Suprapubic skin (tissue), 4 donors: ENCODE data around the gene CCL13. TPM values are rescaled to one million over a fixed set of nuclear protein-coding genes. Genes with fewer than 3 reads are reported as not detected.

Experiments used
- DNase-seq, 2 donors: peaks; one replicate each; pipeline ENCODE4 v3.0.0-alpha.2; 2019; ENCODE audit warnings: low spot score in 2 of 2
- H3K27ac ChIP-seq: fragments of 200-600 bp; sonication (generic); one replicate; pipeline ENCODE4 v1.5.1; 2019
- H3K27me3 ChIP-seq: fragments of 200-600 bp; sonication (generic); one replicate; pipeline ENCODE4 v1.5.1; 2019
- H3K36me3 ChIP-seq: fragments of 200-600 bp; sonication (generic); one replicate; pipeline ENCODE4 v1.5.1; 2019
- H3K4me1 ChIP-seq: fragments of 200-600 bp; sonication (generic); one replicate; pipeline ENCODE4 v1.5.1; 2019
- H3K4me3 ChIP-seq: fragments of 200-600 bp; sonication (generic); one replicate; pipeline ENCODE4 v1.5.1; 2019; ENCODE audit warnings: mild to moderate bottlenecking
- H3K9me3 ChIP-seq: fragments of 200-600 bp; sonication (generic); one replicate; pipeline ENCODE4 v1.5.1; 2019
- CTCF ChIP-seq, 2 donors: fragments of 200-600 bp in 1 of 2; fragments of 450-650 bp in 1 of 2; sonication (generic) in 1 of 2; IDR thresholded peaks; one replicate each; pipeline ENCODE4 v1.5.1; 2016 to 2019; ENCODE audit warnings: antibody characterized with exemption in 2 of 2, mild to moderate bottlenecking in 1 of 2, moderate library complexity in 1 of 2
- EP300 ChIP-seq: sonication (generic); formaldehyde crosslinking; IDR thresholded peaks from one replicate; pipeline ENCODE4 v1.6.1; 2017; ENCODE audit warnings: antibody characterized with exemption
- POLR2A ChIP-seq, 2 donors: fragments of 450-650 bp; IDR thresholded peaks; one replicate each; pipeline ENCODE4 v1.6.1; 2017; ENCODE audit warnings: antibody characterized with exemption in 2 of 2, mild to moderate bottlenecking in 2 of 2, moderate library complexity in 2 of 2
- POLR2AphosphoS5 ChIP-seq, 3 donors: sonication (generic); formaldehyde crosslinking; IDR thresholded peaks; one replicate each; pipeline ENCODE4 v1.6.1; 2017; ENCODE audit warnings: antibody characterized with exemption in 3 of 3
- WGBS: methylation state at CpG from one replicate; pipeline ENCODE4 v1.1.5; 2018; 5-methylcytosine and 5-hydroxymethylcytosine counted together
- total RNA-seq, 4 donors: library from RNA; depleted of rRNA; stranded (reverse); fragments of >200 nt; gene quantifications; one replicate each; pipeline ENCODE4 v1.1.0, GENCODE V29; 2016

CCL13 gene
- total RNA-seq, 4 donors from 2014 or later = 1.6 TPM; not detected in 3

- H3K9me3 ChIP-seq = no peaks in the 10 kb centered on the region
- TF ChIP-seq EP300 = no peak
- peak; percentile 98 to 99 for TF ChIP-seq CTCF (IDR thresholded peaks at IDR 0.05)
- no peak for TF ChIP-seq POLR2A (IDR thresholded peaks at IDR 0.05)
- TF ChIP-seq POLR2AphosphoS5 (IDR thresholded peaks at IDR 0.05) = peak in 1 of 3 donors; percentile 73
- DNase-seq = peak; percentile 88 to 90
- H3K27ac ChIP-seq = no peak overlapping the region
- no peaks in the 10 kb centered on the region for H3K36me3 ChIP-seq
- H3K4me3 ChIP-seq = no peak overlapping the region
- WGBS = 19% methylated on average over 8 of the region's 8 CpGs
- H3K27me3 ChIP-seq = peaks cover 21% of the 10 kb centered on the region
- H3K4me1 ChIP-seq = peaks cover 4% of the 10 kb centered on the region
Measured at GRCh38 chr17:34361478-34362061, 5.3 kb downstream of the CCL13 start.

- H3K9me3 ChIP-seq = no peaks in the 10 kb centered on the region
- no peak for DNase-seq
- H3K36me3 ChIP-seq = no peaks in the 10 kb centered on the region
- 39% methylated on average over 5 of the region's 5 CpGs for WGBS
- H3K4me1 ChIP-seq = peaks cover 4% of the 10 kb centered on the region
- no peak within 1 kb of the TSS for H3K27ac ChIP-seq
- peaks cover 29% of the 10 kb centered on the region for H3K27me3 ChIP-seq
- H3K4me3 ChIP-seq = no peak within 1 kb of the TSS
- TF ChIP-seq POLR2AphosphoS5 (IDR thresholded peaks at IDR 0.05) = no peak
- TF ChIP-seq POLR2A (IDR thresholded peaks at IDR 0.05) = no peak
Measured at GRCh38 chr17:34363183-34363661, 6.9 kb downstream of the CCL13 start, which contains the start of gene CCL1. Gene CCL1, minus strand, starts transcription at chr17:34363233. Its CDS starts 72 bp downstream, at chr17:34363161.

GRCh38 chr17:34364751-34365150 is 8.5 kb downstream of the CCL13 start:
- DNase-seq = no peak
- H3K36me3 ChIP-seq = no peaks in the 10 kb centered on the region
- peaks cover 4% of the 10 kb centered on the region for H3K4me1 ChIP-seq
- 80% methylated on average over 2 of the region's 2 CpGs for WGBS
- H3K27me3 ChIP-seq = peaks cover 29% of the 10 kb centered on the region
- TF ChIP-seq CTCF (IDR thresholded peaks at IDR 0.05) = no peak
- TF ChIP-seq POLR2A (IDR thresholded peaks at IDR 0.05) = no peak
- no peak for TF ChIP-seq POLR2AphosphoS5 (IDR thresholded peaks at IDR 0.05)
- TF ChIP-seq EP300 = no peak
- H3K4me3 ChIP-seq = no peak overlapping the region
- no peaks in the 10 kb centered on the region for H3K9me3 ChIP-seq
- H3K27ac ChIP-seq = no peak overlapping the region

GRCh38 chr17:34365340-34365739 is 9.1 kb downstream of the CCL13 start:
- H3K9me3 ChIP-seq = no peaks in the 10 kb centered on the region
- no peak for TF ChIP-seq EP300
- no peak for TF ChIP-seq CTCF (IDR thresholded peaks at IDR 0.05)
- no peak for TF ChIP-seq POLR2A (IDR thresholded peaks at IDR 0.05)
- no peak for TF ChIP-seq POLR2AphosphoS5 (IDR thresholded peaks at IDR 0.05)
- no peak for DNase-seq
- no peak overlapping the region for H3K27ac ChIP-seq
- H3K36me3 ChIP-seq = no peaks in the 10 kb centered on the region
- H3K4me3 ChIP-seq = no peak overlapping the region
- H3K4me1 ChIP-seq = peaks cover 4% of the 10 kb centered on the region
- peaks cover 29% of the 10 kb centered on the region for H3K27me3 ChIP-seq
- 80% methylated on average over 2 of the region's 2 CpGs for WGBS

GRCh38 chr17:34366010-34366409 is 9.7 kb downstream of the CCL13 start:
- TF ChIP-seq EP300 (no peak), POLR2AphosphoS5 (IDR thresholded peaks at IDR 0.05) (no peak), POLR2A (IDR thresholded peaks at IDR 0.05) (no peak)
- Histone ChIP-seq H3K36me3 (no peaks in the 10 kb centered on the region), H3K4me3 (no peak overlapping the region), H3K27ac (no peak overlapping the region), H3K27me3 (peaks cover 29% of the 10 kb centered on the region), H3K9me3 (no peaks in the 10 kb centered on the region), H3K4me1 (peaks cover 3% of the 10 kb centered on the region)
- no peak for DNase-seq
- 0% methylated on average over 1 of the region's 1 CpG for WGBS

GRCh38 chr17:34366529-34367107 is 10.3 kb downstream of the CCL13 start:
- peaks cover 29% of the 10 kb centered on the region for H3K27me3 ChIP-seq
- 69% methylated on average over 4 of the region's 4 CpGs for WGBS
- H3K4me3 ChIP-seq = no peak overlapping the region
- no peaks in the 10 kb centered on the region for H3K9me3 ChIP-seq
- H3K36me3 ChIP-seq = no peaks in the 10 kb centered on the region
- DNase-seq = no peak
- TF ChIP-seq CTCF (IDR thresholded peaks at IDR 0.05) = no peak
- TF ChIP-seq POLR2A (IDR thresholded peaks at IDR 0.05) = no peak
- TF ChIP-seq EP300 = no peak
- no peak for TF ChIP-seq POLR2AphosphoS5 (IDR thresholded peaks at IDR 0.05)
- no peak overlapping the region for H3K27ac ChIP-seq
- H3K4me1 ChIP-seq = peaks cover 2% of the 10 kb centered on the region
